GM12864 (cell line): ENCODE data around the gene LIPC.

Source experiments
- DNase-seq: peaks from one replicate; pipeline ENCODE4 v3.0.0-alpha.2; 2011; ENCODE audit warnings: low read depth
- H3K4me3 ChIP-seq: 2 replicates; pipeline ENCODE4 v1.5.1; 2011; ENCODE audit warnings: mild to moderate bottlenecking, low read depth, low read length, control low read depth
- CTCF ChIP-seq: IDR thresholded peaks from 2 replicates; pipeline ENCODE4 v1.5.1; 2011; ENCODE audit warnings: low read depth, mild to moderate bottlenecking, moderate library complexity, low read length, control low read depth, inconsistent platforms; ENCODE audit errors: missing control alignments

Gene LIPC

GRCh38 chr15:58611731-58612676, 180.2 kb downstream of the LIPC start:
- DNase-seq: no peak
- TF ChIP-seq CTCF: no peak
- no peak overlapping the region for H3K4me3 ChIP-seq

- no peak for DNase-seq
- no peak overlapping the region for H3K4me3 ChIP-seq
- TF ChIP-seq CTCF: no peak
Measured at GRCh38 chr15:58616171-58616570, 184.4 kb downstream of the LIPC start.
